Measurements from ENCODE around the gene BEND3. TPM values are rescaled to one million over a fixed set of nuclear protein-coding genes. Genes with fewer than 3 reads are reported as not detected.

The BEND3 gene
- total and polyA plus RNA-seq, 2 experiments from 2014 or later = 3.4 to 7.7 TPM

GRCh38 chr6:107079429-107079828 lies 35.9 kb downstream of the BEND3 start:
- DNase-seq (ENCODE audit: low read depth in 1 of 2, low spot score in 1 of 2) = no peak
- Histone ChIP-seq H3K27ac (no peak overlapping the region), H3K9me3 (ENCODE audit: low read depth) (no peaks in the 10 kb centered on the region), H3K27me3 (no peaks in the 10 kb centered on the region), H3K36me3 (no peaks in the 10 kb centered on the region), H3K4me3 (no peak overlapping the region), H3K4me1 (ENCODE audit: low read depth) (no peaks in the 10 kb centered on the region)
- no peak for TF ChIP-seq CTCF (IDR thresholded peaks at IDR 0.05; ENCODE audit: low read depth, low read length)

GRCh38 chr6:107077710-107078109 lies 37.6 kb downstream of the BEND3 start:
- no peak overlapping the region for H3K4me3 ChIP-seq
- H3K9me3 ChIP-seq (ENCODE audit: low read depth) = no peaks in the 10 kb centered on the region
- H3K27ac ChIP-seq = no peak overlapping the region
- H3K4me1 ChIP-seq (ENCODE audit: low read depth) = no peaks in the 10 kb centered on the region
- no peak for DNase-seq (ENCODE audit: low read depth in 1 of 2, low spot score in 1 of 2)
- no peaks in the 10 kb centered on the region for H3K27me3 ChIP-seq
- no peaks in the 10 kb centered on the region for H3K36me3 ChIP-seq
- TF ChIP-seq CTCF (IDR thresholded peaks at IDR 0.05; ENCODE audit: low read depth, low read length) = no peak

- H3K27me3 ChIP-seq = no peaks in the 10 kb centered on the region
- peak in 1 of 2 donors; percentile 66 for DNase-seq (ENCODE audit: low read depth in 1 of 2, low spot score in 1 of 2)
- H3K4me3 ChIP-seq = no peak overlapping the region
- H3K9me3 ChIP-seq (ENCODE audit: low read depth) = no peaks in the 10 kb centered on the region
- no peak overlapping the region for H3K27ac ChIP-seq
- no peaks in the 10 kb centered on the region for H3K4me1 ChIP-seq (ENCODE audit: low read depth)
- no peaks in the 10 kb centered on the region for H3K36me3 ChIP-seq
- peak; percentile 34 for TF ChIP-seq CTCF (IDR thresholded peaks at IDR 0.05; ENCODE audit: low read depth, low read length)
These were observed 39.3 kb downstream of the BEND3 start for GRCh38 chr6:107075951-107076381.

GRCh38 chr6:107070686-107071085 lies 44.6 kb downstream of the BEND3 start:
- Histone ChIP-seq H3K36me3 (no peaks in the 10 kb centered on the region), H3K4me3 (no peak overlapping the region), H3K27ac (no peak overlapping the region), H3K27me3 (no peaks in the 10 kb centered on the region), H3K4me1 (ENCODE audit: low read depth) (peaks cover 6% of the 10 kb centered on the region), H3K9me3 (ENCODE audit: low read depth) (no peaks in the 10 kb centered on the region)
- DNase-seq (ENCODE audit: low read depth in 1 of 2, low spot score in 1 of 2) = no peak
- no peak for TF ChIP-seq CTCF (IDR thresholded peaks at IDR 0.05; ENCODE audit: low read depth, low read length)

GRCh38 chr6:107069631-107070548 lies 45.4 kb downstream of the BEND3 start:
- H3K4me1 ChIP-seq (ENCODE audit: low read depth) = peaks cover 8% of the 10 kb centered on the region
- no peak overlapping the region for H3K4me3 ChIP-seq
- H3K9me3 ChIP-seq (ENCODE audit: low read depth) = no peaks in the 10 kb centered on the region
- H3K27me3 ChIP-seq = no peaks in the 10 kb centered on the region
- H3K36me3 ChIP-seq = no peaks in the 10 kb centered on the region
- no peak for TF ChIP-seq CTCF (IDR thresholded peaks at IDR 0.05; ENCODE audit: low read depth, low read length)
- H3K27ac ChIP-seq = no peak overlapping the region
- DNase-seq (ENCODE audit: low read depth in 1 of 2, low spot score in 1 of 2) = no peak
